Astrocyte (in vitro differentiated cells and primary cell): ENCODE data around the gene OR2K2. TPM values are rescaled to one million over a fixed set of nuclear protein-coding genes. Genes with fewer than 3 reads are reported as not detected.
"Not testable (repeated sequence)": the region's sequence is repeated elsewhere in the genome, so short reads cannot be mapped to it uniquely, and the experiment has no call there.

Source experiments
- DNase-seq: peaks from one replicate; pipeline ENCODE4 v3.0.0-alpha.2; 2010; ENCODE audit warnings: low read depth
- FAIRE-seq: peaks from 2 replicates; lab custom pipeline; 2011; peaks lifted over from hg19 to GRCh38; lab: Jason Lieb, UNC
- H2AFZ ChIP-seq: 2 replicates; pipeline ENCODE4 v1.6.0; 2012; ENCODE audit warnings: low read depth, low read length, inconsistent platforms
- H3K27ac ChIP-seq: 2 replicates; pipeline ENCODE4 v1.5.1; 2011; ENCODE audit warnings: low read depth, low read length, inconsistent platforms
- H3K27me3 ChIP-seq: 2 replicates; pipeline ENCODE4 v1.6.0; 2011; ENCODE audit warnings: low read length, inconsistent platforms; ENCODE audit not compliant: insufficient read depth
- H3K36me3 ChIP-seq: 2 replicates; pipeline ENCODE4 v1.5.1; 2011; ENCODE audit warnings: low read length, inconsistent platforms; ENCODE audit not compliant: insufficient read depth
- H3K4me1 ChIP-seq: 2 replicates; pipeline ENCODE4 v1.5.1; 2011; ENCODE audit warnings: low read length, inconsistent platforms; ENCODE audit not compliant: insufficient read depth
- H3K4me2 ChIP-seq: 2 replicates; pipeline ENCODE4 v1.6.0; 2012; ENCODE audit warnings: low read length, inconsistent platforms
- H3K4me3 ChIP-seq: 2 replicates; pipeline ENCODE4 v1.5.1; 2011; ENCODE audit warnings: low read depth, mild to moderate bottlenecking, low read length, inconsistent platforms; ENCODE audit not compliant: insufficient read depth
- H3K79me2 ChIP-seq: 2 replicates; pipeline ENCODE4 v1.6.0; 2012; ENCODE audit warnings: mild to moderate bottlenecking, low read length, inconsistent platforms; ENCODE audit not compliant: insufficient read depth
- H3K9ac ChIP-seq: 2 replicates; pipeline ENCODE4 v1.6.0; 2012; ENCODE audit warnings: mild to moderate bottlenecking, low read length, inconsistent platforms
- H3K9me3 ChIP-seq: 2 replicates; pipeline ENCODE4 v1.5.1; 2012; ENCODE audit warnings: low read depth, mild to moderate bottlenecking, low read length, inconsistent platforms; ENCODE audit not compliant: insufficient read depth
- H4K20me1 ChIP-seq: 2 replicates; pipeline ENCODE4 v1.6.0; 2012; ENCODE audit warnings: low read length, inconsistent platforms; ENCODE audit not compliant: insufficient read depth
- H3K27ac Mint-ChIP-seq: one replicate; pipeline ENCODE4 v1.8.0; 2021; ENCODE audit warnings: mild to moderate bottlenecking, mixed read lengths; ENCODE audit not compliant: unreplicated experiment
- H3K27me3 Mint-ChIP-seq: one replicate; pipeline ENCODE4 v1.8.0; 2021; ENCODE audit warnings: low read depth, mixed read lengths; ENCODE audit not compliant: unreplicated experiment
- H3K36me3 Mint-ChIP-seq: one replicate; pipeline ENCODE4 v1.8.0; 2021; ENCODE audit warnings: low read depth, mixed read lengths; ENCODE audit not compliant: unreplicated experiment
- H3K4me1 Mint-ChIP-seq: one replicate; pipeline ENCODE4 v1.8.0; 2021; ENCODE audit warnings: low read depth, mixed read lengths; ENCODE audit not compliant: unreplicated experiment
- H3K4me3 Mint-ChIP-seq: one replicate; pipeline ENCODE4 v1.8.0; 2021; ENCODE audit warnings: mild to moderate bottlenecking, moderate library complexity, mixed read lengths; ENCODE audit not compliant: unreplicated experiment
- H3K9me3 Mint-ChIP-seq: one replicate; pipeline ENCODE4 v1.8.0; 2021; ENCODE audit warnings: mild to moderate bottlenecking, mixed read lengths; ENCODE audit not compliant: unreplicated experiment
- CTCF ChIP-seq: IDR thresholded peaks from 2 replicates; pipeline ENCODE4 v1.5.1; 2011; ENCODE audit warnings: low read depth, mild to moderate bottlenecking, inconsistent platforms, low read length, moderate library complexity; ENCODE audit not compliant: insufficient read depth
- EZH2 ChIP-seq: IDR thresholded peaks from 2 replicates; pipeline ENCODE4 v1.6.1; 2012; ENCODE audit warnings: mild to moderate bottlenecking, low read length, inconsistent platforms; ENCODE audit not compliant: insufficient read depth
- total RNA-seq: library from RNA; stranded (reverse); gene quantifications from 2 replicates; pipeline ENCODE4 v1.2.1, GENCODE V29; 2021

OR2K2 gene
- total RNA-seq, 1 donor from 2014 or later, result not detected

- Histone ChIP-seq H3K9me3 (no peaks in the 10 kb centered on the region), H2AFZ (no peak overlapping the region), H3K4me1 (no peaks in the 10 kb centered on the region), H3K79me2 (no peaks in the 10 kb centered on the region), H3K27me3 (no peaks in the 10 kb centered on the region), H3K27ac (no peak overlapping the region), H3K9ac (no peak overlapping the region), H3K4me3 (no peak overlapping the region), H3K36me3 (no peaks in the 10 kb centered on the region), H4K20me1 (no peaks in the 10 kb centered on the region), H3K4me2 (no peak overlapping the region)
- Mint-ChIP-seq H3K36me3 (no peaks in the 10 kb centered on the region), H3K9me3 (no peaks in the 10 kb centered on the region), H3K27me3 (peaks cover 1% of the 10 kb centered on the region), H3K4me1 (peaks cover 9% of the 10 kb centered on the region), H3K27ac (no peak overlapping the region), H3K4me3 (no peak overlapping the region)
- DNase-seq (no peak), FAIRE-seq (no peak)
- TF ChIP-seq EZH2 (no peak), CTCF (no peak)
Measured at GRCh38 chr9:111320631-111321030, 9.4 kb downstream of the OR2K2 start.

- DNase-seq (no peak), FAIRE-seq (no peak)
- Mint-ChIP-seq H3K4me3 (no peak overlapping the region), H3K27ac (no peak overlapping the region), H3K27me3 (no peaks in the 10 kb centered on the region), H3K36me3 (no peaks in the 10 kb centered on the region), H3K9me3 (no peaks in the 10 kb centered on the region), H3K4me1 (peaks cover 9% of the 10 kb centered on the region)
- H3K27ac ChIP-seq, result no peak overlapping the region
- TF ChIP-seq CTCF (no peak), EZH2 (no peak)
- H2AFZ ChIP-seq, result no peak overlapping the region
- no peak overlapping the region for H3K9ac ChIP-seq
- no peaks in the 10 kb centered on the region for H3K4me1 ChIP-seq
- H3K9me3 ChIP-seq, result no peaks in the 10 kb centered on the region
- H3K27me3 ChIP-seq, result no peaks in the 10 kb centered on the region
- no peaks in the 10 kb centered on the region for H3K36me3 ChIP-seq
- no peaks in the 10 kb centered on the region for H3K79me2 ChIP-seq
- no peak overlapping the region for H3K4me3 ChIP-seq
- H4K20me1 ChIP-seq, result no peaks in the 10 kb centered on the region
- H3K4me2 ChIP-seq, result no peak overlapping the region
Measured at GRCh38 chr9:111316796-111317195, 13.2 kb downstream of the OR2K2 start.

- Mint-ChIP-seq H3K36me3 (no peaks in the 10 kb centered on the region), H3K27me3 (peaks cover 4% of the 10 kb centered on the region), H3K4me1 (no peaks in the 10 kb centered on the region), H3K27ac (no peak overlapping the region), H3K9me3 (no peaks in the 10 kb centered on the region), H3K4me3 (no peak overlapping the region)
- FAIRE-seq (no peak), DNase-seq (no peak)
- H2AFZ ChIP-seq, result no peak overlapping the region
- H3K4me3 ChIP-seq, result no peak overlapping the region
- no peaks in the 10 kb centered on the region for H3K27me3 ChIP-seq
- H3K36me3 ChIP-seq, result no peaks in the 10 kb centered on the region
- H3K4me1 ChIP-seq, result no peaks in the 10 kb centered on the region
- no peak overlapping the region for H3K4me2 ChIP-seq
- H3K9ac ChIP-seq, result no peak overlapping the region
- H3K9me3 ChIP-seq, result no peaks in the 10 kb centered on the region
- H3K27ac ChIP-seq, result no peak overlapping the region
- no peaks in the 10 kb centered on the region for H3K79me2 ChIP-seq
- TF ChIP-seq EZH2, result no peak
- no peak for TF ChIP-seq CTCF
- no peaks in the 10 kb centered on the region for H4K20me1 ChIP-seq
Measured at GRCh38 chr9:111305914-111306313, 24.1 kb downstream of the OR2K2 start.

- not testable (repeated sequence) for H3K27ac ChIP-seq, H3K4me3 ChIP-seq, H3K36me3 ChIP-seq, H3K9me3 ChIP-seq, H3K27ac Mint-ChIP-seq, H3K27me3 ChIP-seq, H2AFZ ChIP-seq, H3K36me3 Mint-ChIP-seq, H3K9me3 Mint-ChIP-seq, DNase-seq, H3K4me3 Mint-ChIP-seq, H3K4me1 ChIP-seq, H3K27me3 Mint-ChIP-seq, FAIRE-seq, H3K79me2 ChIP-seq, H3K9ac ChIP-seq, H3K4me2 ChIP-seq, H3K4me1 Mint-ChIP-seq, H4K20me1 ChIP-seq
Measured at GRCh38 chr9:111304000-111304399, 26.0 kb downstream of the OR2K2 start.
